Uterus (tissue), 4 donors: Measurements from ENCODE around the gene PLXNA2. TPM values are rescaled to one million over a fixed set of nuclear protein-coding genes. Genes with fewer than 3 reads are reported as not detected.

Experiments
- DNase-seq, 2 donors: peaks; one replicate each; pipeline ENCODE4 v3.0.0-alpha.2; 2019 to 2020
- H3K27ac ChIP-seq, 2 donors: fragments of 200-600 bp; sonication (generic); 1 replicate in 1 of 2; 2 replicates in 1 of 2; pipeline ENCODE4 v1.5.1; 2016 to 2018
- H3K27me3 ChIP-seq, 2 donors: fragments of 200-600 bp; sonication (generic); one replicate each; pipeline ENCODE4 v1.5.1; 2018 to 2019; ENCODE audit warnings: control low read depth in 1 of 2
- H3K36me3 ChIP-seq, 2 donors: fragments of 200-600 bp; sonication (generic); one replicate each; pipeline ENCODE4 v1.5.1; 2019; ENCODE audit warnings: control low read depth in 1 of 2
- H3K4me1 ChIP-seq, 2 donors: fragments of 200-600 bp; sonication (generic); one replicate each; pipeline ENCODE4 v1.5.1; 2018 to 2019; ENCODE audit warnings: control low read depth in 1 of 2
- H3K4me3 ChIP-seq, 2 donors: fragments of 200-600 bp; sonication (generic); 1 replicate in 1 of 2; 2 replicates in 1 of 2; pipeline ENCODE4 v1.5.1; 2018 to 2019; ENCODE audit warnings: mild to moderate bottlenecking in 1 of 2
- H3K9me3 ChIP-seq, 2 donors: fragments of 200-600 bp; sonication (generic); one replicate each; pipeline ENCODE4 v1.5.1; 2019; ENCODE audit warnings: control low read depth in 1 of 2
- CTCF ChIP-seq, 4 experiments: fragments of 200-600 bp in 2 of 4; fragments of 450-650 bp in 2 of 4; sonication (generic) in 2 of 4; IDR thresholded peaks; one replicate each; pipeline ENCODE4 v1.5.1; 2016 to 2019; ENCODE audit warnings: antibody characterized with exemption in 4 of 4, mild to moderate bottlenecking in 2 of 4, moderate library complexity in 1 of 4
- POLR2A ChIP-seq, 2 donors: fragments of 450-650 bp; IDR thresholded peaks; one replicate each; pipeline ENCODE4 v1.6.1; 2016; ENCODE audit warnings: antibody characterized with exemption in 2 of 2, mild to moderate bottlenecking in 1 of 2, moderate library complexity in 1 of 2
- intact Hi-C: fragments of 100-400 bp; cut with DNase I; formaldehyde crosslinking; loops from one replicate; pipeline ENCODE4 v1.15.1; 2023; ENCODE audit warnings: low total_unique reads
- total RNA-seq, 4 donors: library from RNA; depleted of rRNA in 3 of 4; stranded (reverse); fragments of >200 nt in 3 of 4; gene quantifications; one replicate each; pipeline versions ENCODE4 v1.1.0 to v1.2.4, GENCODE V29; 2014 to 2023
- donor health status: DM: yes; HTN: yes; CAD: no.

The PLXNA2 gene
- total RNA-seq, 4 donors from 2014 or later, result 5.4 to 94.5 (median 9.5) TPM

- Histone ChIP-seq H3K27ac (peak overlapping the region; percentile 72 to 81), H3K27me3 (no peaks in the 10 kb centered on the region), H3K4me3 (no peak overlapping the region), H3K36me3 (no peaks in the 10 kb centered on the region), H3K9me3 (no peaks in the 10 kb centered on the region), H3K4me1 (peaks cover 19 to 35% of the 10 kb centered on the region in 2 donors)
- peak in 1 of 2 donors; percentile 64 for DNase-seq
- intact Hi-C loops, result no loop called here
- TF ChIP-seq POLR2A (IDR thresholded peaks at IDR 0.05), result no peak
- TF ChIP-seq CTCF (IDR thresholded peaks at IDR 0.05), result no peak
Observed at GRCh38 chr1:208161656-208162375, 82.4 kb downstream of the PLXNA2 start.

DNA sequence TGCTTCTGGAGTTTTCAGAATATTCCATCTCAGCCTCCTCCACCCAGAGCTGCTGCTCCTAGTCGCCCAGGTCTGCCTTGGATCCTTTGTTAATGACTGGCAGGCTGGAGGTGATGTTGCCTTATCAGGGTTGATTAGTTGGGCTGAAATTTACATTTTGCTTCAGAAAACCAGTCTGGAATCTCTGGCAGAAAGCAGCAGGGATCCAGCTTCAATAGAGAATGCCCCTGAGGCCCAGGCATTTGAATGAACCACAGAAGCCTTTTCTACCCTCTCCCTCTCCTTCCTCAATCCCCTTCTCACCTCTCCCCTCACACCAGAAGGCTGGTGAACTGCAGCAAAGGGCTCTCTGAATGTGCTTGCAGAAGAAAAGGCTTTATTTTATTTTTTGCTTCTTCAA lies 83.2 kb downstream of the PLXNA2 start:
- H3K4me1 ChIP-seq, result peaks cover 19 to 35% of the 10 kb centered on the region in 2 donors
- H3K27ac ChIP-seq, result peak overlapping the region; percentile 72 to 81
- DNase-seq, result no peak
- no peaks in the 10 kb centered on the region for H3K27me3 ChIP-seq
- intact Hi-C loops, result no loop called here
- no peaks in the 10 kb centered on the region for H3K9me3 ChIP-seq
- no peaks in the 10 kb centered on the region for H3K36me3 ChIP-seq
- H3K4me3 ChIP-seq, result no peak overlapping the region
- no peak for TF ChIP-seq POLR2A (IDR thresholded peaks at IDR 0.05)
- no peak for TF ChIP-seq CTCF (IDR thresholded peaks at IDR 0.05)

GRCh38 chr1:208160259-208160819 lies 83.8 kb downstream of the PLXNA2 start:
- Histone ChIP-seq H3K9me3 (no peaks in the 10 kb centered on the region), H3K36me3 (no peaks in the 10 kb centered on the region), H3K27ac (peak overlapping the region; percentile 72 to 81), H3K4me3 (no peak overlapping the region), H3K4me1 (peaks cover 19 to 40% of the 10 kb centered on the region in 2 donors), H3K27me3 (no peaks in the 10 kb centered on the region)
- TF ChIP-seq POLR2A (IDR thresholded peaks at IDR 0.05), result no peak
- no peak for TF ChIP-seq CTCF (IDR thresholded peaks at IDR 0.05)
- peak; percentile 64 to 72 for DNase-seq
- intact Hi-C loops, result no loop called here

- H3K27ac ChIP-seq, result peak overlapping the region; percentile 72 to 81
- peak; percentile 81 to 88 for DNase-seq
- intact Hi-C loops, result no loop called here
Observed at GRCh38 chr1:208159555-208160258, 84.5 kb downstream of the PLXNA2 start.

More at GRCh38 chr1:208159555-208160258, 84.5 kb downstream of the PLXNA2 start:
- H3K9me3 ChIP-seq, result no peaks in the 10 kb centered on the region
- no peak overlapping the region for H3K4me3 ChIP-seq
- H3K4me1 ChIP-seq, result peaks cover 19 to 40% of the 10 kb centered on the region in 2 donors
- H3K27me3 ChIP-seq, result no peaks in the 10 kb centered on the region
- TF ChIP-seq POLR2A (IDR thresholded peaks at IDR 0.05) (no peak), CTCF (IDR thresholded peaks at IDR 0.05) (no peak)
- no peaks in the 10 kb centered on the region for H3K36me3 ChIP-seq
